GM18499 (cell line): ENCODE data around the gene PLCL1.

Experiments
- ATAC-seq: cut with Tn5 transposase; IDR thresholded peaks from one replicate; pipeline ENCODE4 v1.9.1; 2021; ENCODE audit warnings: moderate number of reproducible peaks; ENCODE audit not compliant: insufficient read depth, unreplicated experiment

Gene PLCL1

GRCh38 chr2:197879812-197880408, 75.5 kb downstream of the PLCL1 start:
- ATAC-seq = no peak

- no peak for ATAC-seq
Observed at GRCh38 chr2:197883354-197884032, 79.1 kb downstream of the PLCL1 start.

- no peak for ATAC-seq
Observed at GRCh38 chr2:197884252-197884651, 79.9 kb downstream of the PLCL1 start.

GRCh38 chr2:197885126-197885525, 80.7 kb downstream of the PLCL1 start:
- no peak for ATAC-seq

GRCh38 chr2:197885587-197885986, 81.2 kb downstream of the PLCL1 start:
- ATAC-seq = no peak

GRCh38 chr2:197888321-197888720, 83.9 kb downstream of the PLCL1 start:
- no peak for ATAC-seq

- peak; percentile 97 for ATAC-seq
Observed at GRCh38 chr2:197889041-197889440, 84.6 kb downstream of the PLCL1 start.

GRCh38 chr2:197890168-197890567, 85.8 kb downstream of the PLCL1 start:
- no peak for ATAC-seq

- no peak for ATAC-seq
Observed at GRCh38 chr2:197891897-197892442, 87.6 kb downstream of the PLCL1 start.

- ATAC-seq = peak; percentile 34
Observed at GRCh38 chr2:197893403-197894177, 89.2 kb downstream of the PLCL1 start.

GRCh38 chr2:197894751-197895274, 90.4 kb downstream of the PLCL1 start:
- no peak for ATAC-seq

GRCh38 chr2:197897960-197898678, 93.7 kb downstream of the PLCL1 start:
- ATAC-seq = no peak

- ATAC-seq = no peak
Observed at GRCh38 chr2:197904446-197904845, 100.1 kb downstream of the PLCL1 start.

GRCh38 chr2:197908156-197908555, 103.8 kb downstream of the PLCL1 start:
- no peak for ATAC-seq

- ATAC-seq = no peak
Observed at GRCh38 chr2:197908990-197909776, 104.8 kb downstream of the PLCL1 start.

GRCh38 chr2:197911667-197912066, 107.3 kb downstream of the PLCL1 start:
- no peak for ATAC-seq

GRCh38 chr2:197913084-197913483, 108.7 kb downstream of the PLCL1 start:
- no peak for ATAC-seq

GRCh38 chr2:197914778-197915177, 110.4 kb downstream of the PLCL1 start:
- no peak for ATAC-seq

- ATAC-seq = no peak
Observed at GRCh38 chr2:197915548-197916265, 111.3 kb downstream of the PLCL1 start.
